ENCODE measurements around the gene MRPL24.

Gene MRPL24

DNA sequence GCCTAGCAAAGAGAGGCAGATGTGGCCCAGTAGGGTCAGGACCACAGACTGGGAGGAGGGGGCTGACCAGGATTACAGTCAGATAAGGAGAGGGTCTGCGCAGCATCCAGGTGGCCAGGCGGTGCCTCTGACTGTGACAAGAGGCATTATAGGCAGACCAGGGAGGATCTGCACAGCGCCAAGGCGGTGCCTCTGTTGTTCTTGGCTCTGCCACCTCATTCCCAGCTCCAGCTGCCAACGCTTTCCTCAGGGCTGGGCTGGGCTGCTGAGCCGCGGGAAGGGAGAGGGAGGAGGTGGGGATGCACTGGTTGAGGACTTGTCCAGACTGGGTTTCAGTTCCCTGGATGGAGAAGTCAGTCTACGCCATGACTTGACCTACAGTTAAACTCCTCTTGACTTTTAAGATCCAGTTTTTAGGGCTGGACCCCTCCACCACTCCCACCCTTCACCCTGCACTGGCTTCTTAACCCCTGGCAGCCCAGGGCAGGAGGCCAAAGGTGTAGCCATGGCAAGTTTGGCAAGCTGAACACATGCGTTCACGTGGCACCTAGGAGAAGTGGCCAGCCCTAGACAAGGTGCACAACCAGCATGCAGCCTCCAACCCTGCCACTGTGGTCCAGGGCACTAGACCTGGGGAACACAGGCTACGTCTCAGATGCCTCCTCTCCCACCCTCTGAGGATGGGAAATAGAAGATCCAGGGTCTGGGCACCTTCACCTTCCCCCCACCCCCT, 31.0 kb downstream of the MRPL24 start:
- peak; percentile 25 for DNase-seq (ENCODE audit: low spot score)

DNA sequence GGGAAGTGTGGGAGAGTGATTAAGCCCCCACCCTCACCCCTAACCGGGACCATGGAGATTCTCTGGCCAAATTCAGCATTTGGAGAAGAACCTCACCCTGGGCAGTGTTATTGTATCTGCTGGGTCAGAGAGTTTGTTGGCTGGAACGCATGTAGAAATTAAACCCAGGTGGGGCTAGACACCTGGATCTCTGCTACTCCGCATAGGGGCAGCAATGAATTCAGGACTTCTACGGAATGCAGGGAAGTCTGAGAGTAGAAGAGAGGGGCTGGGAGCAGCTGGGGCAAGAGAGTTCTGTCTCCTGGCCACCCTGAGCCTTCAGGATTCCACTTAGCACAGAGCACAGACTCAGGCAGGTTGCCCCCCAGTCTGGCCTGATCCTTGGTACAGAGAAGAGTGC, 31.9 kb downstream of the MRPL24 start:
- no peak for DNase-seq (ENCODE audit: low spot score)

DNA sequence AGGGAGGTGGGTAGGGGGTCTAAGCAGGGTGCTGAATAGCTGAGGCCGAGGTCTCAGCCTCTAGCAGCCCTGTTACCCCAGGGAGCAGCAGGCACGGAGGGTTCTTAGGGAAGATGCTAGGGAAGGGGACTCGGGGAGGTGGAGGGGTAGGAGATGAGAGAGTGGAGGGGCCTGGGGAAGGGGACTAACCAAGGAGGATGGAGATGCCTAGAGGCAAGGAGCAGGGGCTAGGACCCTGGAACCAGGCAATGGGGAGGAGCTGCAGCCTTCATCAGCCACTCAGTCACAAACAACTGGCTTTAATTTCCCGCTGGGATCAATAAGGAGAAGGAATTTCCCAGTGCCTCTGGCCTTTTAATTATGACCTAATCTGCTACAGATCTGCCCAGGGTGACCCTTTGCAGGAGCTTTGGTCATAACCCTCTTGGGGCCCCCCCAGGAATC, 32.6 kb downstream of the MRPL24 start:
- DNase-seq (ENCODE audit: low spot score) = no peak

DNA sequence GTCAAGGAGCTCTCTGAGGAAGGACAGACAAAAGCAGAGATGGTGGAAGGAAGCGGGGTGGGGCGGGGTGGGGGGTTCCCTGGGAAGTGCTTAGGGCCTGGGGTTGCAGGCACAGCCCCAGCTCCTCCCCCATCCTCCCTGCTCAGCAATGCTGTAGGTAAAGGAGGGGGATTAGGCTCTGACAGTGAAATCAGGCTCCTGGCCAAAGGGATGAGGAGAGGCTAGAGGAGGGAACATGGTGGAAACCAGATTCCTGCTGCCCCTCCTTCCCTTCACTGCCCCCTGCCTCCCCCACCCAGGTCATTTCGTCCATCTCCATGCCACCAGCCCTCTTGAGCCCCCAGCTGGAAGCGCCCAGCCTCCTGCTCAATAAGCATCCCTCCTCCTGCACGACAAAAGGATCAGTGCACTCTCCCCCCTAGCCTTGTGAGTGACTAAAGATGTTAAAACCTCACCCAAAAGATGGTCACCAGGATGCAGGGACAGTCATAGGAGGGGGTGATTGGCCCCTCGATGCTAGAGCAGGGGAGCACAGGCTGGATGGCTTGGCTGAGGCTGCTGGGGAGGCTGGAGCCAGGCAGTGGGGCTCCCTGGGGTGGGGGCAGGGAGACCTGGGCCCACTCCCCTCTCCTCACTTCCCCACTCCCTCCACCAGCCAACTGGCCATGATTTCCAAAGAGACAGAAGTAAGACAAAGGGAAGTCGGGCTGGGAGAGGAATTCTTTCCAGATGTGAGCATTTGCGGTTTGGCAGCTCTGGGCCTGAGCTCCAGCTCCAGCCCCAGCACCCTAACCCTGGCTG, 33.3 kb downstream of the MRPL24 start:
- no peak for DNase-seq (ENCODE audit: low spot score)

DNA sequence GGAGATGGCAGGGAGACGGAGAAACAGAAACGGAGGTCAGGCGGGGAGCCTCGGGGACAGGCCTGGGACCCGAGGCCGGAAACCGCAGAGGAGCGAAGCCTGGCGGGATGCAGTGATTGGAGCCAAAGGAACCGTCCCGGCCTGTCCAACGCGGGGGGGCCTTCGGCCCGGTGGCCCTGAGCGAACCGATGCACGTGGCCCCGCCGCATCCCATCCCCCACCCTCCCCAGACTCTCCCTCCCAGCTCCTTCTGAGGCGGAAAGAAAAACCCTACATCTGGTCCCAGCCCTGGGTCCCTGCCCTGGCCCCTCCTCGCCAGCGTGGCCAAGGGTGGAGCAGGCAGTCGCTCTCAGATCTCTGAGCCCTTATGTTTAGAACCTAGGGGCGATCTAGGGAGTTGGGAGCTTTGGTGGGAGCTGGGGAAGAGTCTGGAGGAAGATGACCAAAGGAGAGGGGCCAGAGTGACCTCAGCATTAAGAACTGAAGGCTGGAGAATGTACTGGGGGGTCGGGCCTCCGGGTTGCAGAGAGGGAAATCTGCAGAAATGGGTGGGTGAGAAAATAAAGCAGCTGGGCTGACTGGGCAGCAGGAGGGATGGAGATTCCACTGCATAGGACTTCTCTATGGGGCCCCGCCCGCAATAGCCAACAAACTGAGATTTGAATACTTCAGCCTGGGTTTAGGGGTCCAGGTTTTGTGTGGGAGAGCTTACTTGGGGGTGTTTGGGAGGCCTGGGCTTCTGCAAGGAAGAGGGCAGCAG, 34.1 kb downstream of the MRPL24 start:
- no peak for DNase-seq (ENCODE audit: low spot score)

DNA sequence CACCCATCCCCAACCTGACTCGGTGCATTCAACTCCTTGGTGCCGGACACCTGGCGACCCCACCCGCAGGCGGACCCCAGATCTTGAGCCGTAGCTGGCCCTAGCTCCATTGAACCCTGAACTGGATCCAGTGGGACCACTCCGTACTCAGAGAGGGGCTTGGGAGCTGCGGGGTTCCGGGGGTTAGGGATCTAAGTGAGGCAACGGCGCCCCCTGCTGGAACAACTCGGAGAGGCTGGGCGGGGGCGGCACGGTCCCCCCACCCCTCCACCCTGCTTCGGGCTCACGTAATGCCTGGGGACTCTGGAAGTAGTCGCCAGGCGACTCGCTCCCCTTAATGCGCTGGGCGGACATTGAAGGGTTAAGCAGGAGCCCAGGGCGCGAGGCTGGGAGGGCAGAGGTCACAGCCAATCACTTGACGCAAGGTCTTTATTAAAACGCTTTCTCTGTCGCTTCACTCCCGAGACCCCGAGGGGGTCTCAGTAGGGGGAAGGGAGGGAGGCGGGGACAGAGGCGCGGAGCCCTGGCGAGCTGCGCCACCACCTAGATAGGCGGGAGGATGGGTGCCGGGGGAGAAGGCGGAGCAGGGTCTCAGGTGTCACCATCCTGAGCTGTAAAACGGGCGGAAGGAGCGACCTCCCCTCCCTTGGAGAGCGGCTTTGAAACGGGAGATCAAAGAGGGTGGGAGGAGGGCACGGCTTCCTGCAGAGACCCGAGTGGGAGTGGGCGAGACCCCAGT, 34.8 kb downstream of the MRPL24 start:
- DNase-seq (ENCODE audit: low spot score) = no peak

DNA sequence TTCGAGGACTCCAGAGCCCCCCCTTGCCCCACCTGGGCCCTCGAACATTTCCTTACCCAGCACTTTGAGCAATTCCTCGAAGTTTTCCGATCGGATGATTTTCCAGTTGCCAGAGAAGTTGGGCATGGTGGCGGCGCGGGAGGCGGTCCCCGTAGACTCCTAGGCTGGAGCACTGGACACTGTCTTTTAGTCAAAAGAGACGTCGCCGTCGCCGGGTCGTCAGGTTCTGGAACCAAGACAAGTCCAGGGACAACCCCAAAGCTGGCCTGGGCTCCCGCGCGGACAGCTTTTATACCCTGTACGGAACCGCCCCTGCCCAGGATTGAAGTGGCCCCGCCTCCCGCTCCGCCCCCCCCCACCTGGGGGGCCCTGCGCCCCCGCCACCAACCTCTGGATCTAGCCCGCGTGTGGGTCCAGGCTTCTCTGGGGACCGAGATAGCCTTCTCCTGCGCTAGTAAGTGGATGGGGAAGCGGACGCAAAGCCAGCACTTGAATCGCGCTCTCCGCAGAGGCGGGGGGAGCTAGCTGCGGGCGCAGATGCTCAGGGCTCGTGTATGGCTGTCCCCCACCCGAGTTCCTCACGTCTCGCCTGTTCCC, 35.5 kb downstream of the MRPL24 start, which contains the start of gene CRABP2:
Gene CRABP2 (minus strand): TSS at position 263 of the 597 bp plus-strand sequence. CDS start 137 bp downstream, at position 126.
- no peak for DNase-seq (ENCODE audit: low spot score)

DNA sequence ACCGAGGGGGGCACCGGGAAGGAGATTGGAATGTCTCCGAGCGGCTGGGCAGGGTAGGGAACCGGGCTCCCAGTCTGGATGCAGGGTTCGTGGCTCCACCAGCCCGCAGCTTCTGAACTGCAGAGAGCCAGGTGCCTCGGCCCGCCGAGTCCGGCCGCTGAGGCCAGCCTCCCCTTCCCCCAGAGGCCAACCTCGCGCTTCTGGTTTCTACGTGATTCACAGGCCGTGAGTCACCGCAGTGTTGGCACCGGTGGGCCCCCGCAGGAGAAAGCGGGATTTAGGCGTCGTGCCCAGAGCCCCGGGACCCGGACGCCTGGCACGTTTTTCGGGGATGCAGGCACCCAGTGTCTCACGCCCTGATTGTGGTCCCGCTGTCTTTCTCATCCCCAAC, 36.0 kb downstream of the MRPL24 start:
- no peak for DNase-seq (ENCODE audit: low spot score)

DNA sequence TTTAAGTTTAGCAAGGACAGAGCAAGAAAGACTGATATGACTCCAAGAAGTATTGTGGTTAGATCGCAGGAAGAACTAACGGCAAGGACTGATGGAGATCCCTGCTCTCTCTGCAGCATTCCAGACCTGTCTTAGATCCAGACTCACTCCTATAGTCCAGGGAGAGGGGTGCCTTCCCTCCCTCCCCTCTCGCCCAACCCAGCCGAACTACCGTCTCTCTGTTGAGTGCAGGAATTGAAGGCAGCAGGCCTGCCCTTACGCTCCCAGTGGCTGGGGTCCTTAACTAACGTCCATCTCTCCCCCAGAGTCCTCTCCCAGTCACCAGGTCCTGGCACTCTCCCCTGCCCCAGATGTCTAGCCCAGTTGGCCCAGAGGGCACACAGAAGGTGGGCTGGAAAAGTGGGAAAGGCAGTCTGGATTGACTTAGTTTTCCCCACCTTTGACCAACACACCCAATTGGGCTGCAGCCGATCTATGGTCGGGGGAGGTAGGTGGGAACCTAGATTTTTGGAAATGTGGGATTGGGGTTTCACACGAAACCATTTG, 36.6 kb downstream of the MRPL24 start:
- no peak for DNase-seq (ENCODE audit: low spot score)

DNA sequence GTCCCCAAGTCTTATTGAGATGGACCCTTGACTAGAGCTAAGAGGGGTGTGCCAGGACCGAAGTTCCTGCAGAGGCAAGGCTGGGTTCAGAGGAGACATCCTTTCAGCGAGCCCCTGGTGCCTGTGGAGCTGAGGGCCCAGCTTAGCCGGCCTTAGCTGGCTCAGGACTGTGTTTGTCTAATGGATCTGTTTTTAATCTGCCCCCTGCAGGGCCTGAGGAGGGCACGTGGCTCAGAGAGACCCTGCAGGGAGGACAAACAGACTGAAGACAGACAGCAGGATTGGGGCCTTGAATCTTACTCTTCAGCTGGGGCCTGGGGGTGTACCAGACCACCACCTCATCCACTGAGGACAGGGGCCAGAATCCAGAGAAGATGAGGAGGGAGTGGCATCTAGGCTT, 37.1 kb downstream of the MRPL24 start:
- DNase-seq (ENCODE audit: low spot score) = no peak

DNA sequence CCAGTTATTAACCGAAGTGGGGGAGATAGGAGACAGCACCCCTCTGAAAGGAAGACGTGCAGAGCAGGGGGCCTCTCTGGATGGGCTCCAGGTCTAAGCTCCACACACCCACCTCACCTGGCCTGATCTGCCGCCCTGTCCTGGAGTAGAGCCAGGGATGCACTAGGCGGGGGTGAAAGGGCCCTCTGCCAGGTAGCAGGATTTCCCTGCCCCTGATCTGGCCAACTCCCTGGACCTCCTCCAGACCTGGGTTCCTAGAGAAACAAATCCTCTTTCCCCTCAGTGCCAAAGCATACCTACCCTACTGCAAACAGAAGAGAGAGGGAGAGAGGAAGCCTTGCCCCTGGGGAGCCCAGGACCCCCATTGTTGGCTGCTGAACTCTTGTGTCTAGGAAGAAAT, 37.6 kb downstream of the MRPL24 start:
- DNase-seq (ENCODE audit: low spot score) = no peak

DNA sequence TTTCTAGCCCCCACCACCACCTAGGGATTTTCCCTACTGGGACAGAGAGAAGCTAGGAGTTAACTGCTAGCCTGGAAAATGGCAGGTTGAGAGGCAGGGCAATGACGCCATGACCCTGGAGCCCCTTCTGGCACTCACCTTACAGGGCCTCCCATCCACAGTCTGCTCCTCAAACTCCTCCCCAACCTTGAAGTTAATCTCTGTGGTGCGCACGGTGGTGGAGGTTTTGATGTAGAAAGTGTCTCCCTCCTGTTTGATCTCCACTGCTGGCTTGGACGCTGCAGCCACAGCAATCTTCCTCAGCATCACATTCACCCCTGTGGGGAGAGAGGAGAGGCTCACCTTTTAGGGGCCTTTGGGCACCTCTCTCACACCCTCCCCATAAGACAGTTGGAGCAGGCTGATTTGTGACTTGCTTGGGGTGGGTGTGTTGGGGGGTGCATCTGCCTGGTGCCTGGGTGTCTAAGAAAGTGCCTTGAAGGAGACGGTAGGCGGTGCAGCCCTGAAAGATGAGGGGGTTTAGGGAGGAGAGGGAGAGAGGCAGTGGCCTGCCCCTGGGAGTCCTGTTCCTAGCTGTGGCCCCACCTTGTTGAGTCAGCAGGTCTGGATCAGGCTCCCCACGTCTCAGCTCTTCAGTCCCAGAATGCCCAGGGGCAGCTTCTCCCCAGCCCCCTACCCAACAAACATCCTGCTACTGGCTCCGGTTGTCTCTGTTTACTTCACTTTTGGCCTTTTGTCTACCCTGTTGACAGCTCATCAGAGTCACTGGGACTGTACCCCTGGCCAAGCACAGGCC, 40.0 kb downstream of the MRPL24 start:
- DNase-seq (ENCODE audit: low spot score) = no peak

DNA sequence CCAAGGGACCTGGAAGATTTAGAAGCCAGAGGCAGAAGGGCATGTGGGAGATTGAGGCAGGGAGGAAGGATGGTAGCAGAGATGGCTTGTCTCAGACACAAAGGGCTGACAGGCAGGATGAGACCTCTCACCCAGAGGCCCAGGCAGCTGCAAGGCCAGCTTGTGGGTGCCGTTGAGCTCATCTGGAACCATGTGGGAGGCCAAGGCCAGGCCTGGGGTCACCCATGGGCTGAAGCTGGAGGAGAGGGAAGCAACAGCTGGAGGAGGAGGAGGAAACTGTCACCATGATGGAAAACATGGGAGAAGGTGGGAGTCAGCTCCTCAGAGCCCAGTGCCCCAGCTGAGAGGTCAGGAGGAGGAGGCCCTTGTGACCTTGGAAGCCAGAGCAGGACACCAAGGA, 41.9 kb downstream of the MRPL24 start:
- no peak for DNase-seq (ENCODE audit: low spot score)

DNA sequence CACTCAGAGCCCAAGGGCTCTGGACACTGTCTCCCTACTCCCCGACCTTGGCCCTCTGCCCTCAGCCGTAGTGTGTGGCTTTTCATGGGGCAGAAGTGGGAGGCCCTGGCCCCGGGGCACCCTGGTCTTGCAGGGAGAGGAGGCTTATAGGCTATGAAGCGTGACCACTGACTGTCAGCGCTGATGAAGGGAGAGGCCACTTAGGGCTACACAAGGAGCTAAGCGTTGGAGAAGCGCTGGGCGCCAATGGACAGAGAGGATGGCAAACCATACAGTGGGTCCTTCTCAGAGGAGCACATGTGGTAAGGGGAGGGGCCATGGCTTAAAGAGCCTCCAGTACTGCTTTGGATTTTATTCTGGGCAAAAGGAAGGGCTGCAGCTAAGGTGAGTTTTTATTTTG, 43.4 kb downstream of the MRPL24 start:
- DNase-seq (ENCODE audit: low spot score) = no peak

DNA sequence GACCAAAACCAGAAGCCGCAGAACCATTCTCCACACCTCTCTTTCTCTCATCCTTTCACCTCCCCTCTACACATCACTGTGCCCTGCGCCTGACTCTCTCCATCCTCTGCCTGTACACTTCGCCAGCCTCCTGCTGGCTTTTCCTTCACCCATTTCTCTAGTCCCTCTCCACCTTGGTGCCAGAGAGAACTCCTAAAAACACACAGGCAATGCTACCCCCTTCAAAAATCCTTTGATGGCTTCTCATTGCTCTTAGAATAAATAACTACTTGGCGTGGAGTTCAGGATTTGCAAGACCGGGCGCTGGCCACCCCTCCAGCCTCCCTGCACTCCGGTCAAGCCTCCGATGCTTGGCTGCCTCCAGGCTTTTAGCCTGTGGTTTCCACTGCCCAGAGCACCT, 44.1 kb downstream of the MRPL24 start:
- DNase-seq (ENCODE audit: low spot score) = no peak

DNA sequence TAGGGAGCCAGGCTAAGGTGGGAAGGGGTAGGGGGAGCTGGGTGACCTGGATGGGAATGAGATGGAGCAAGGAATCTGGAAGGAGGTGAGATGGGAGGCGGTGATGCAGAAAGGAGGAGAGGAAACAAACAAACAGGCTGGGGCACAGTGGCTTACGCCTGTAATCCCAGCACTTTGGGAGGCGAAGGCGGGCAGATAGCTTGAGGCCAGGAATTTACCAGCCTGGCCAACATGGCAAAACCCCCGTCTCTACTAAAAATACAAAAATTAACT, 46.3 kb downstream of the MRPL24 start:
- no peak for DNase-seq (ENCODE audit: low spot score)

DNA sequence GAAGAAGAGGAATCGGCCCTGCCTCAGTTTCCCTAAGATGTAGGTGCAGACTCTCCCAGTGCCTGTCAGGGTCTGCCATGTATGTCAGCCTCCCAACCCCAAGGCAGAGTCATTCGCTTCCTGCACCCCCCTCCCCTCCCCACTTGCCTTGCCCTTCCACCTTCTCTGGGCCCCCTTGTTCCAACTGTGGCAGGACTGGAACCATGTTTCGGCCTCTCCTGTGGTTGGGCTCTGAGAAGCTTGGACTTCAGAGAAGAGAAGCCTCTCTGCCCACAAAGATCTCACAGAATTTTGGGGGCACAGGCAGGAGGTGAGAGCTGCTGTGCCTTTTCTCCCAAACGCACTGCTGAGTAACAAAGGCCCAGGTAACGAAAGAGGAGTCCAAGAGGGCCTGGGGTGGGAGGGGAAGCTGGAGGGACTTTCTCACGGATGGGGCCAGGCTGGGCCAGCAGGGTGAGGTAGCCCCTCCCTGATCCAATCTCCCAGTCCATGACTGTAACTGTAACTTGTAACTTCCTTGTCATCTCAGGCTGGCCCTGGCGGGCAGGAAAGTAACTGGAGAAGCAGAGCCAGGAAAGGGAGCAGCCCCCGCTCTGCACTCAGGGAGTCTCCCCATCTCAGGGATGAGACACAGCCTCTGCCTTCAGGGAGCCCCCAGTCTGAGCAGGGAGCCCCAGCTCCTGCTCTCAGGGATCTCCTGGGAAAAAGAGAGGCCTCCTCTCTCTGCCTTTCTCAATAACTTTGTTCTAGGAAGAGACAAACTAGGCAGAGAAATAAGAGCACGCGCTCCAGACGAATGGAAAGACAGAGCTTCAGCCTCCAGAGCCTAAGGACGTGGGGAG, 46.8 kb downstream of the MRPL24 start:
- DNase-seq (ENCODE audit: low spot score) = no peak

DNA sequence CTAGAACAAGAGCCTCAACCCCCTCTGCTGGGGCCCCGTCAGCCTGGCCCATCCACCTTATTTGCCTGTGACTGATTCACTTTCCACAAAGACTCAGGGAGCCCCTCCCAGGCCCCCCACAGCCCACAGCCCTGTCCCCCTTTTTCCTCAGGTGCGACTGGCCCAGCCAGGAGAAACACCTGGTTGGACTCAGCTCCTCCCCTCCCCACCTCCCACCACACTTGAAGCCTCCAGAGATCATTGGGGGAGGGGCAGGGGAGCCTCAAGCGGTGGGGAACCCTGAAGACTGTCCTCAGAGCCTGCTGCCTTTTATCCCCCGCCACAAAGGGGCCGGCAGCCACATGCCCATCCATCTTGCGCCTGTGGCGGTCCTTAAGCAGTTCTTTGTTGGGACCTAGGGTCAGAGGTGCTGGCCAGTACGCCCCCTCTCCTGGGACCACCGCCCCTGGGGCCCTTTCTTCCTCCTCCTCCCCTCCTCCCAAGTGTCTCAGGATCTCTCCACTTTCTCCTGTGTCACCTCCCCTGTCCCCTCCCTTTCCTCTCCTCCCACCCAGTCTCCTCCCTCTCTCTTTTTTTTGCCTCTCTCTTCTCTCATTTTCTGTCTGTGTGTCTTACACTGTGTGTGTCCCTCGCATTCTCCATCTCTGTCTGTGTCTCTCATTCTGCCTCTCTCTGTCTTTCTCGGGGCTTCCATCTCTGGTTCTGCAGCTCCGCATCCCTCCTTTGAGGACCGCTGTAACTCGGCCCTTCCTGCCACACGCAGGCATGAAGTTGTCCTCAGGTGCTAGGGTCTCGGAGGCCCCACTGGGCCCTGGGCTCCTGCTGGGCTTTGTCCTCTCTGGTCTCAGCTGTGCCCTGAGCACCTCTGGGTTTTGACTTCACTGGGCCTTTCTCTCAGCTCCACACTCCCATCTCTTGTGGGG, 47.7 kb downstream of the MRPL24 start:
- DNase-seq (ENCODE audit: low spot score) = no peak

DNA sequence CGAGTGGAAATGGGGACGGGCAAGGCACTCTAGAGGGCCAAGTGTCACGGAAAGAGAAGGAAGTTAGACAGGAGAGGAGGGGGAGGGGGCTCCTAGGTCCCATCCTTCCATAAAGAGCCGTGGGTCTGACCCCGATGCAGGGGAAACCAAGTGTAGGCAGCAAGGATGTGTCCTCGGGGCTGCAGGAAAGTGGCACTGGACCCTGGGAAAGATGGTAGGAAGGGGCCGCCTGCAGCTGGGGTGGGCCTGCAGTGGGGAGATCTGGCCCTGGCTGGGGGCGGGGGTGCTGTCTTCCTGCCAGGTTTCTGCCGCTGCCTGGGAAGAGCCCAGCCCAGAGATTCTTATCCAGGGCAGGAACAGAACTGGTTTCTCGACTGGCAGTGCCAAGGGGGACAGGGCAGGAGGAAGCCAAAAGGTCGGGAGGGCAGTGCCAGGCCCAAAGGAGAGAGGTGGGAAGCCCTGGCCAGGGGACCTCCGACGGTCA, 48.4 kb downstream of the MRPL24 start:
- no peak for DNase-seq (ENCODE audit: low spot score)

All from LoVo (cell line).